ENCODE data around the gene ALCAM.

ALCAM gene

DNA sequence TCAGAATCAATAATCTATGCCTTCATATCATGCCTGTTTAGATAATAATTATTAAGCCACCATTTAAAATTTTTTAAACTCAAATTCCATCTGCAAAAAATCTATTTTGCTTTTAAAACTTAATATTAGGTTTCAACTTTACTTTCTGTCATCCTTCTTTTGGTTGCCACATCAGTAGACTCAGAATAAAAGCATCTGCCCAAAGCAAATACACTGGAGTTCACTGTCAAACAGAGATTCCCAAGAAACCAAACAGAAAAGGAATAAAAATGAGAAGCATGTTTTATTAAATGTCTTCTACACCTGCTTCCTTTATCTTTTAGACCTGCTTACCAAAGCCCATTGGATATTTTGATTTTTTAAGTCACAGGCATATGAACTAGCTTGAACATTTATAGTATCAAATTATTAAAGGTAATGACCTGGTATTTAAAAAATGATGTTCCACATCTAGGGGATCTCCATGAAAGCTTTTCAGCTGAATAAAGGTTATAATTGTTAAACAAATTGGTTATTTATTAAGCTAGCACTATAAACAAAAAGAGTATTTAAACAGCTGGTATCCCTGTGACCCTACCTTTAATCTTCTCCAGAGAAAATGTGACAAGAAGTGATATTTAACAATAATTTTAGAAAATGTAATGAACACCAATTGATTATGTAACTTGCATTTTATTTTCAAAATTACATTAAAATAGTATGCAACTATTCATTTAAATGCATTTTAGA, 62.5 kb downstream of the ALCAM start:
- no peak for DNase-seq (ENCODE audit: low spot score)

DNA sequence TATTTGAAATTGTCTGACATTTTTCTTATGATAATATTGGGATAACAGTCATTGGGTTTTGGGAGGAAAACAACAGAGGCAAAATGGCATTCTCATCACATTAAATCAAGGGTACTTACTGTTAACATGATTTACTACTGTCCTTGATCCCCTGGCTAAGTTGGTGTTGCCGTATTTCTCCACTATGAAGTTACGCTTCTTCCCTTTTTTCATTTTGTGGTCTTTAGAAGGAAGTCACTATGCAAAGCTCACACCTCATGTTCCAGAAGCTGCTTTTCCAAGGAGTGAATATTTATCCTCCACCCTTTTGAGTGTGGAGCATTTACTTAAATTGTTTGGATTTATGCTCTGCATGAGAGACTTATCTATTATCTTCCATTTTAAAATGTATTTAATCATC, 63.7 kb downstream of the ALCAM start:
- no peak for DNase-seq (ENCODE audit: low spot score)

DNA sequence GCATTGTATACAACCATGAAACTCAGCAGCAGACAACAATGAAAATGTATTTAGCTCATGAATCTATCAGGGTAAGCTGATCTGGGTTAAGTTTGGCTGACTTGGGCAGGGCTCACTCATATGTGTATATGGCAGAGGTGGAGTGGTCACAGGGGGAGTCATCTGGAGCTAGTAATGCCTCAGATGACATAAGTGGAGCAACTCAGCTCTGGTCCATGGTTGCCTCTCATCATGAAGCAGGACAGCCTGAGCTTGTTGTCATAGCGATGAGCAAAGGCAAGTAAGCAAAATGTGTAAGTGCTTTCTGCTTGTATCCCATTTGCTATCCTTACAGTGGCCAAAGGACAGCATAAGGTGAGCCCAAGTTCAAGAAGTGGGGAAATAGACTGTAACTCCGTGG, 64.5 kb downstream of the ALCAM start:
- no peak for DNase-seq (ENCODE audit: low spot score)

DNA sequence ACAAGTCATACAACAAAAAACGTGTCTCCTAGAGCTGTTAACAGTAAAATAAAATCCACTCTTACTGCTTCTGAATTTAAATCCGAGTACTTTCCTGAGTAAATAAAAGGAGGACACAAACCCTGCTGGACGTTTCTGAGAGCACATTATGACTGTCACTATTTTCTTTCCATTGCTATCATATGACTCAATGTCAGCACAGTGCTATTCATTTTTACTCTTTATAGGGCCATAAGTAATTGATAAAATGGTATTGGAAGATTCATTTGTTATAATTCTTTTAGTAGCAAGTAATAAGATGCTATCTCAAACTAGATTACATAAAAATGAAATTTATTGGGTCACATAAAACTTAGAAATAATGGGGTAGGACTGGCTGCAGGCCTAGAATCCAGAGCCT, 68.6 kb downstream of the ALCAM start:
- DNase-seq (ENCODE audit: low spot score) = no peak

DNA sequence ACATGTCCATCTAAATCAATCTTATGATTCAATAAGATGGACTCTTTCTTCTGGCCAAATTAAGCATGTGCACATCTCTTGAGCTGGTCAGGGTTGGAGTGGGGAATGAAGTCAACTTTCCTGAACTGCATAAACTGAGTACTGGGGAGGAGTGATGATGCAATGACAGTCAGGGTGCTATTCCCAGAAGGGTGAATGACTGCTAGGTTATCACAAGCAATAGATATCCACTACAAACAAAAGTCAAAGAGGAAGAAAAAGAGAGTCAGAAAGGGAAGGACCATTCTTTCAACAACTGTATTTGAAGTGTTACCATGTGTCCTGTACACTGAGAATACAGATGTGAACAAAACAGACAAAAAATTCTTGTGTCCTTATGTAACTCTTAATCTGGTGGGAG, 70.0 kb downstream of the ALCAM start:
- no peak for DNase-seq (ENCODE audit: low spot score)

DNA sequence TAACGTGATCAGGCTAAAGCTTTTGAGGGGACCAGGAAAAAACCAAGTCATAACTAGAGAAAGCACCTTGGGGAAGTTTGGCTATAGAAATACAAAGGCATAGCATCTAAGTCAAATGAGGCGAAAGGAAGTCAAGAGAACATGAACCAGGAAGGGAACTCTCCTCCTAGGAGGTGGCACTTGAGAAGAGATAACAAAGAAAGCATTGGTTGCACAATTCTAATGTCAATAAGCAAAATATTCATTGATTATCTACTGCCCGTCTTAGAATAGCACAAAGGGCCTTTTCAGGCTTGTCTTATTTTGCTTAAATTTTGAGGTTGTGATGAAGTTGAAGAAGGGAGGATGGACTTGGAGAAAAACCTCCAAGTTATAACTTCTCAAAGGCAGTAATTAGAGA, 73.4 kb downstream of the ALCAM start:
- DNase-seq (ENCODE audit: low spot score) = no peak

DNA sequence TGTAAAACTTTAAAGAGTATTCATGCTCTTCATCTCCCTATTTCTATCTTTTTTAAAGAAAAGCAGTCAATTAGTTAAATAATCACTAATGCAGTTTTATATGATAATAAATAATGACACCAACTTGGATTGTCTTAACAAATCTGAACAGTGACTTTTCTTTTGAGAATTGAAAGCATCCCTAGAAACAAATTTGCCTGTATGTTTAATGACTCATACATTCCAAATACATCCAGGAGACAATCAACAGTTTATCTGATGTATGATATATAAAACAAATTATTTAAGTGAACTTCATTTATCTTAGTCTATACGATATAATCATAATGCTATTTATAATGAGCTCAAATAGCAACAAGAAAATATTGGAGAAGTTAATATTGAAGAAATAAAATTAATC, 78.0 kb downstream of the ALCAM start:
- no peak for DNase-seq (ENCODE audit: low spot score)

DNA sequence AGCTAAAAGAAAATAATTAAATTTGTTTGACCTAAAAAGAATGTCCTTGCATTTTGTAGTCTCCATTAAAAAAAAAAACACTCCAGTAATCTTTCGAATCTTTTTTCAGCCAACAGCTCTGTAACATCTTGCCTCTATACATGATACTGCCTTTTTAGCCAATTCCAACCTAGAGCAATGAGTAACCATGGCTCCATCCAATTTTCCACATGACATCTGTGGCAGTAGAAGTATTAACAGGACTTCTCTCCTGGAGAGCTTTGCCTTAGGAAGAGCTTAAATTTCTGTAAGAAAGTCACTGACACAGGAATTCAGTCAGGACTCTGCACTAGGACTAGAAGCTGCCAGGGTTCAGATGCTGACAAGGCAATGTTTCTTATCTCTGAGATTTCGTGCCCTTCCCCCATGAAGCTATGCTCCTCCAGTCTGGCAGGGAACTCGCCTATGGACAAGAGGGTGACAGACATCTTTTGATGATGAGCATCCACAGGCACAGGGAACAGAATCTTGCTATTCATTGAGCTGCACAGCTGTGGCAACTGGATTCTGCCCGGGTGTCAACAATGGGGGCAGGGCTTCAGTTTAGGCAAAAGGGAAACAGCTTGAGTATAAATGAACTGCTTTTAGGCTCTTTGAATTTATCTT, 81.8 kb downstream of the ALCAM start:
- peak; percentile 99 for DNase-seq (ENCODE audit: low spot score)

DNA sequence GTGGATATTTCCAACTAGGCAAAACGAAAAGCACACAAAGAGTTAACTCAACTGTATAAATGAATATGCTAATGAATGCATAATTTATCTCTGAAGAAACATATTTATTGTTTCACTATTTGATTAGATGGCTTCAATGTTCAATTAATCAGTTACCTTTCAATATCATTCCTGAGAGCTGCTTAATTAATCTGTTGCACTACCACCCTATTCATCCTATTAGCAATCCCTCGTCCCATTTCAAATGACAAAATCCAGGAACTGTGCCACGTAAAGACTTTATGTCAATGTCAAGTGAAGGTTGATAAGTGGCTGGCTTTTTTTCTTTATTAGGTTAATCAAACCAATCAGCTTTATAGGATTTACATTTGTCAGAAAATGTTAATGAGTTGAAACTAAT, 82.7 kb downstream of the ALCAM start:
- DNase-seq (ENCODE audit: low spot score) = no peak

DNA sequence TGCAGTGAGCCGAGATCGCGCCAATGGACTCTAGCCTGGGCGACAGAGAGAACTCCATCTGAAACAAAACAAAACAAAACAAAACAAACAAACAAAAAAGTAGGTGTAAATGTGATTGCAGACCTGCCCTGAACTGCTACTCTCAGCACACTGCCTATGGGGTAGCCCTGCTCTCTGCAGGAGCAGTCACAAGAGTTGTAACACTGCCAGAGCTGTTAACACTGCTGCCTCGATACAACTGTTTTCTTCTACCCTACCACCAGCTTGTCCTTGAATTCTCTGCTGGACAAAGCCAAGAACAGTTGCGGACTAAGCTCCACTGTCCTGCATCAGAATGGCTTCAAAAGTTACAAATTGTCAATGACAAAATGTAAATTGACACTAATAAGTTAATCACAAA, 89.3 kb downstream of the ALCAM start:
- DNase-seq (ENCODE audit: low spot score) = peak; percentile 65

DNA sequence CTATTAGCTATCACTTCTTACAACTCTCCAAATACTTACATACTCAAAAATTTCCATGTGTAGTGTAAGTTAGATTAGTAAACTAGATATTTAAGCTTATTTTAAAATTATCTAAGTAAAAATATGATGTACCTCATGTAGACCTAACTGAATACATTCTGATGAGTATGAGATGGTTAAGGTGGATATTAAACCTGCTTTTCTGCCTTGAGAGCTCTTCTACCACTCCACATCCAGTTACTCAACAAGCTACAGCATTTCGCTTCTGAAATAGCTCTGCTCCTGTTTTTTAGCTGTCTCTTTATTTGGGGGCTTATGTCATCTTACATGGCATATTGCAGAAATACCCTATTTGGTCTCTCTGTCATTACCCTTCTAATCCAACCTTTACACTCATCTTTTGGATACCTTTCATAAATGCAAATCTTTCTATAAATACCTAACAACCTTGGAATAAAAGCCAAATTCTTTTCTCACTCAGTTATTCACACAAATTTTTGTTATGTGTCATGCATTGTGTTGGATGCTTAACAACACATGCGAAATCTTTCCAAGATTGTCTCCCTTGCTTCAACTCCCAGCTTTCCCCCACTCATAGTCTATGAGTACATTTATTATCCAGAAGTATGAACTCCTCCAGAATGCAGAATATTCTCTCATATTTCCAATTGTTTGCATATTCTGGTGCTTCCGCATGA, 92.0 kb downstream of the ALCAM start:
- no peak for DNase-seq (ENCODE audit: low spot score)

DNA sequence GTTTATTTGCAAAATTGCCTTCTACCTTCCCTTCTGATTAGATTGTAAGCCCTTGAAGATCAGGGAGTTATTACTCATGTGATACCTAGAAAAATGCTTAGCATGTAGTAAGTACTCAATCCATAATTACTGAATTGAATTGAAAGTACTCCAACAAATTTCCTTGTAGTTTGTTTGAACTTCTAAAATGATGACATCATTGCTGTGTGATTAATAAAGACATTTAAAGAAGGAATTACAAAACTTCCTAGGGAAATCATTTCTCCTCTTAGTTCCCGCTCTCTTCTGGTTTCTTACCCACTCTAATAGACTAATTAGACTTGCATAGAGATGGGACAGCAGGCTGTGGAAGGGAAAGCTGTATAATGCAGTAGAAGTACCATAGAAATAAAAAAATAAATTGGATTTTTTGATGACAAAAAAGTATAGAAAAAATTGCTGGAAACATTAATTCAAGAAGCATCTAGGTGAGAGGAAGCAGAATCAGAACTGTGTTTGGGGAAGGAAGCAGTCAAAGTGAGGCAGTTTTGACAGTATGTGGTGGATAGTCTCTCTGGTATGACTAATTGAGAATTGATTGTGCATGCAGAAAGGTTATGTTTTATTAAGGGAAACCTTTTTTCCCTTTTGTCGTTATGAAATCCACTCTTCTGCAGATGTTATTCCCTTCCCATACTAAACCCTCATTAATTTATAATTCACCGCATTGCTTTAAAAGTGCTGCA, 93.0 kb downstream of the ALCAM start:
- no peak for DNase-seq (ENCODE audit: low spot score)

DNA sequence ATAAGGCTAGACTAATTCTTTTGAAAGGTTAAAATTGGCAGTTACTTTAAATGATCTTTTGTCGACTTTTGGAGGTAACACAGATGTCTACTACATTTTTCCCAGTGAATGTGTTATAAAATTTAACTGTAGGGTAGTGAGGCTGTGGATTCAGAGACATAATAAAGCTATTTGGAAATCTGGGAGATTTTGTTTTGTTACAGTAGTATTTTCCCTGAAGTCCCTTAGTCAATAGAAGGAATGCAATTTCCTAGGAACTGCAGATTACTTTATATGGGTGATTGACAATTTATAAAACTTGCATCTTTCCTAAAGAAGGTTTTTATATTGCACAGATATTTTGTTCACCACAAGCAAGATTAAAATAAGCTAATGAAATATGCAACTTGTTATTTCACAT, 96.9 kb downstream of the ALCAM start:
- no peak for DNase-seq (ENCODE audit: low spot score)

DNA sequence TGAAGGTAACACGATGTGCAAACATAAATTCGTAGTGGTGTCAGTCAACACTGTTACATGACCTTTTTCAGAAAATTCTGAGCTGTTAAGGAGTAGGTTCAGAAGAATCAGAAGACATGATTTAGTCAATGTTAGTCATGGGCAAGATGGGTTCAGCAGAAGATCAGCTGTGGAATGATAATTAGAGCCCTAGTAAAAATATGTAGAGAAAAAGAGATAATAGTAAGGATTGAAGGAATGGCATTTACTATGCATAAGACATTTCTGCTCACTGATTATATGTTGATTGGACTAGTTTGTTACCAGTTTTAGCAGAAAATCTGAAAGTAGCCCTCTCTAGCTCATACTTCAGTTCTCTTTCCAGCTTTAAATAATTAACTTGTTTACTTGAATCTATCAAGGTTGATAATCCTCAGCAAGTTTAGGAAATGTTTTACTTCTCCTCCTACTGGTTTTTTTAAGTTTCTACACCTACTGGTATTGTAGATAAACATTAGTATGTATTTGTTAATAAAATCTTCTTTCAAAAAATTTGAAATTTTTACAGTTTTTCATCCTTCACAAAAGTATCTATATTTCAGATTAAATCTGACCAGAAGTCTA, 98.6 kb downstream of the ALCAM start:
- no peak for DNase-seq (ENCODE audit: low spot score)

DNA sequence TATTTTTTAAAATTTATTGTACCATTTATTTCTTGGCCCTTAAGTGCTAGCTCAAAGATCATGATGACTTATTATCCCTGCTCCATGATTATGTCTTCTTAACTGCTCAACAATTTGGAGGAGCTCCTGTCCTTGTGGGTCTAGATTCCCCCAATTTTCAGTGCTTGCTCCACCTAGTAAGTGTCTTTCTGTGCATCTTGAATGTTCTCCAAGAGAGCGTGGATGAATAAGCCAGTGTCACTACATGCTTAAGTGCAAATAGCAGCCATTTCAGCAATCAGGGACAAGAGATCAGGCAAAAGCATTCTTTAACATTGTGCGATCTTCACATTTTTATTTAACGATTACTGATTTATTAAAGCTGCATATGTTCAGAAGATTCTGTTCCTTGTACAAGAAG, 99.4 kb downstream of the ALCAM start:
- DNase-seq (ENCODE audit: low spot score) = peak; percentile 75

DNA sequence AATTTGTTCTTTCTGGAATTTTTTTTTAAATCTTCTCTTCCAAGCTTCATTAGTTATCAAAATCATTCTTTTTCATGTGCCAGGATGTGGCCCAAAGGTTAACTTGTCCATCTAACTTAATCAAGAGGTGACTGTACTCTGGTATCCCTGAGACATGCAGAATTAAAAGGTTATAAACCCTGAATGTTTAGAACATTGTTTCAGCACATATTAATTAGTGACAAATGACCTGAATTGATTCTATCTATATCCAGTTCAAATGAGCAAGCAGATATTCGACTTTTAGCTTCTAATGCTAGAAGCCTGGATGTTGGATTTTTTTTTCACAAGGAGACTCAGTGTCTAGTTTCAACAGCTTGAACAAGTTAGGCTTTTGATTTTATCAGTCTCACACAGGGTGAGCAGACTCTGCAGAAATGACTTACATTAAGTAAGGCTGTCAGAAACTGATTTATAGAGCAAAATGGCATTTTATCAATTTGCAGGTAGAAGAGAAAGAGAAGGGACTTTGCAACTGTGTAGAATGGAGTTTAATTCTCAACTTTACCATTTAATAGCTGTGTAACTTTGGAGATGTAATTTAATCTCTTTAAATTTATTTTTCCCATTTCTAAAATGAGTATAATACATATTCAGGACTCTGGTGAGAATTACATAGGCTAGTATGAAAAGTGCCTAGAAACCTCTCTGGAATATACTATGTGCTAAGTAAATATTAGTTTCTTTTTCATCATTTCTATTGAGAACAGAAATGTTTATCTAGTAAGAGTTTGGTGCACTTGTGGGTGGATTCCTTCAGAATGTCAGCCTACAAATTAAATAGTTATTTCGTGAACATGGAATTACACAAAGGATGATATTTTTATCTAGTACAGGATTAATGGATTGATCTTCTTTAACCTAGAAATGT, 100.0 kb downstream of the ALCAM start:
- DNase-seq (ENCODE audit: low spot score) = peak; percentile 56

DNA sequence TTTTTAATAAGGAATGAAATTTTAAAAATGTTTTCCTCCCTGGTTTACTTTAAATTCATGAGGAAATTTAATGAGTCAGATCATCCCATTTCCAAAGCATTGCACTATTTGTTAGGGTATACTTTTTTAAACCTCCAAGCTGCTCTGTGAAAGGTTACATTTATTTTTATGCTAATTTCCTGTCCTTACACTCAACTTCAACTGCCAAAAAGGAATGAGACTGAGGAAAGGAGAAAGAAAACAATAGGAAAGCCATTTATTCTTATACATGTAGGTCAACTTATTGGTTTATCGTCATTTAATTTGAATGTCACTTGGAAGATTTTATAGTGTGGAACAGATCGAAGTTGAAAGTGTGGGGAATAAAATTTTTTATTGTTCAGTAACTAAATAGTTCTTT, 104.1 kb downstream of the ALCAM start:
- no peak for DNase-seq (ENCODE audit: low spot score)

DNA sequence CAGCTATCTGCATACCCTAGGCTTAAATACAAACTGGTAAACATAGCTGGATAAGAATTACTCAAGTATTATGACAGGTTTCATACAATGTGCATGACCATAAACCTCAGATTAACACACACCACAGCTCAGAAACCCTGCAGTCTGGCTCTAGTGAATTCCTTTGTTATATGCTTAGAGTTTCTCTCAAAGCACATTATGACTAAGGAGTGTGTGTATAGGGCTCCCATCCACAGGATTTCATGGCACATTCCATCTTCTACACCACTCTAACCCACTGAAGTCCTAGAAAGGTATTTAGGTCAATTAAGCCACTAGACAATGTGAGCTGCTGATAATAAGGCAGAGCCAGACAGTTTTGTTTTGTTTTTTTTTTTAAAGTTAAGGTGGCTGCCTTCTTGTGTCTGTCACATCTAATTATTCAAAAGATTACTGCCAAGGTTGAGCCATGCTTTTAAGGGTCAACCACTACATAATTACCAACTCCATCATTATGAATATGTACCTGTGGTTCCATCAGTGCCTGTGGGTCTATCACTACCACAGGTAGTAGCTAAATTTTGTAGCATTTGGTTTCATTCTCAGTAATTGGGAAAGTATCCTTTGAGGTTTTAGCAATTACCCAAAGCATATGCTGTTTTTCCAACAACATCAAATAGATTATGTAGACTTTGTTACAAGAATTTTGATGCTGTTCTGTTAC, 107.0 kb downstream of the ALCAM start:
- DNase-seq (ENCODE audit: low spot score) = peak; percentile 57

DNA sequence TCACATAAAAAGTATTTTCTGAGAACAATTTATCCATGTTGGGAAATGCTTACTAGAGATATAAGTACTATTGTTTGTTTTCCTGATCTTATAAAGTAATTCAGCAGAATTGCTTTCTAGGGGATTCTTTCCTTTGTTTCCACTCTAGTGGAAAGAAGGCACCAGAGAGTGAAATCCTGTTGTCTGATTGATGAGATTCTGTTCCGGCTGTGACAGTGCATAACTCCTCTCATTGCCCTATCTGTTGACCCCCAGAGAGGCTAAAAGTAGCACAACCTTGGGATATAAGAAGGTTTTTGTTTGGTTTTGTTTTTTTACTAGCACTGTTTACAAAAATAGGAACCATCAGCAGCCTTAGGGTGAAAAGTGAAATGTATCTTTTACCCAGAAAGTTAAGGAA, 114.1 kb downstream of the ALCAM start:
- no peak for DNase-seq (ENCODE audit: low spot score)

DNA sequence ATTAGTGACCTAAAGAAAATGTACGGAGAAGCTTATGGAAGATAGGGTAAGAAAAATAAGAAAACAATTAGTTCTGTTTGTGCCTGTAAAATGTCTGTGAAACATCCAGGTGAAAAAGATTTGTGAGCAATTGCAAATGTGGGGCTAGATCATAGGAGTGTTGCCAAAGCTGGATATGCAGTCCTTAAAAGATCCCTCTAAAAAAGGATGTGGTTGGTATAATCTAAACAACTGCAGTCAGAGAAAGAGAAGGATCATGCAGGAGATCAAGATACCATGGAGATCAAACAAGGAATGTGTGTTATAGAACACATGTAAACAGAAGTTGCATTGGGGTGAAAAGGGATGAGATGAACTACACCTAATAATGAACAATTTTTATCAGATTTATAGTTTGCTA, 116.8 kb downstream of the ALCAM start:
- no peak for DNase-seq (ENCODE audit: low spot score)

DNA sequence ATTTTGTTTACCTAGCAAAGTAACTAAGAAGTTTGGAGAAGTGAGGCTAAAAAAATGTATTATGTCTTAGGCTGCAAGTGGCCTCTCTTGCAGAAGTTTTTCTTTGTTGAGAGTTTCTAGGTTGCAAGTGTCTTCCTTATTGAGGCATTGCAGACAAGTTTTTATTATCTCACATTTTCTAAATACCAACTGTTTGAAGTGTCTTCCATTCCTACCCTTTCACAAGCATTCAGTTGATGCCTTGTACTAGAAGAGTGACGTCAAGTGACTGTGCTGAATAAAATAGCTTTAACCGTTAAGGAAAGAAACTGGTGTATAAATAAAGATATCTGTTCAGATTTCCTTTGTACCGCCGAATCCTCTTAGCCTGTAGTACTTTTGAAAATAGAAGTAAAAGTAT, 123.3 kb downstream of the ALCAM start:
- DNase-seq (ENCODE audit: low spot score) = no peak
